K562 (cell line): ENCODE data around the gene WDR20. TPM values are rescaled to one million over a fixed set of nuclear protein-coding genes. Genes with fewer than 3 reads are reported as not detected.

Source experiments
- ATAC-seq: fragments of 200-7000 bp; cut with Tn5 transposase; 3 replicates; pipeline ENCODE4 v1.9.1; 2020; ENCODE audit warnings: moderate library complexity
- BruUV-seq: library from RNA; stranded (reverse); fragments of 400-500 nt; replicated peaks from 2 replicates; lab custom pipeline; 2021; lab: Mats Ljungman, UMichigan
- CTCF ChIA-PET: fragments of 300-600 bp; formaldehyde crosslinking; extraction: SDS; loops from one replicate; lab custom pipeline; 2021; ENCODE audit warnings: low intra/inter-chr PET ratio; lab: Yijun Ruan, JAX
- POLR2A ChIA-PET: fragments of 300-600, 350-650 bp; sonication (Branson Sonifier 250); formaldehyde crosslinking; extraction: SDS; loops from one replicate; lab custom pipeline; 2021; ENCODE audit warnings: antibody characterized with exemption, inconsistent platforms; lab: Yijun Ruan, JAX
- DNase-seq, 4 experiments: peaks; one replicate each; pipeline versions ENCODE4 v3.0.0 to v3.0.0-alpha.2; 2011 to 2018; ENCODE audit warnings: low spot score in 3 of 4, mixed read lengths in 3 of 4; ENCODE audit errors: extremely low read depth in 1 of 4
- FAIRE-seq: peaks from 2 replicates; lab custom pipeline; 2011; peaks lifted over from hg19 to GRCh38; lab: Jason Lieb, UNC
- H2AFZ ChIP-seq: 2 replicates; pipeline ENCODE4 v1.6.0; 2011; ENCODE audit warnings: low read depth, low read length, control low read depth, inconsistent platforms
- H3K27ac ChIP-seq: fragments of 200-600 bp; 3 replicates; pipeline ENCODE4 v1.8.0; 2011; ENCODE audit warnings: low read depth, mild to moderate bottlenecking, control low read depth, inconsistent platforms, low read length, moderate library complexity, mixed read lengths; ENCODE audit errors: extremely low read depth
- H3K27me3 ChIP-seq, 2 experiments: fragments of 300-600 bp in 1 of 2; 2 replicates in 1 of 2; 3 replicates in 1 of 2; pipeline versions ENCODE4 v1.6.0 to v1.8.0; 2011; ENCODE audit warnings: inconsistent platforms in 2 of 2, low read length in 2 of 2, mild to moderate bottlenecking in 1 of 2, mixed read lengths in 1 of 2, moderate library complexity in 1 of 2; ENCODE audit not compliant: control insufficient read depth in 2 of 2, insufficient read depth in 2 of 2
- H3K36me3 ChIP-seq: fragments of 300-600 bp; 3 replicates; pipeline ENCODE4 v1.8.0; 2011; ENCODE audit warnings: mild to moderate bottlenecking, low read length, inconsistent platforms; ENCODE audit not compliant: control insufficient read depth, insufficient read depth
- H3K4me1 ChIP-seq, 2 experiments: fragments of 200-600 bp in 1 of 2; replicated peaks in 1 of 2; 2 replicates in 1 of 2; 3 replicates in 1 of 2; pipeline versions ENCODE4 v1.5.1 to v1.8.0; 2011; ENCODE audit warnings: inconsistent platforms in 2 of 2, low read length in 2 of 2, mild to moderate bottlenecking in 1 of 2, mixed read lengths in 1 of 2, moderate library complexity in 1 of 2; ENCODE audit not compliant: control insufficient read depth in 2 of 2, insufficient read depth in 2 of 2
- H3K4me2 ChIP-seq: 2 replicates; pipeline ENCODE4 v1.6.1; 2011; ENCODE audit warnings: low read length, control low read depth, inconsistent platforms, mixed read lengths; ENCODE audit not compliant: insufficient read depth
- H3K4me3 ChIP-seq: fragments of 200-600 bp; sonication (generic), shearing (Covaris generic); 2 replicates; pipeline ENCODE4 v1.5.1; 2016; ENCODE audit warnings: control low read depth, inconsistent platforms
- H3K79me2 ChIP-seq: fragments of 200-600 bp; 3 replicates; pipeline ENCODE4 v1.8.0; 2011; ENCODE audit warnings: low read length, inconsistent platforms; ENCODE audit not compliant: control insufficient read depth, insufficient read depth
- H3K9ac ChIP-seq, 2 experiments: 2 replicates each; pipeline versions ENCODE4 v1.6.0 to v1.6.1; 2011; ENCODE audit warnings: low read depth in 2 of 2, low read length in 2 of 2, control low read depth in 1 of 2, inconsistent platforms in 1 of 2, mild to moderate bottlenecking in 1 of 2, mixed read lengths in 1 of 2; ENCODE audit not compliant: insufficient read depth in 1 of 2
- H3K9me1 ChIP-seq: one replicate; pipeline ENCODE4 v1.6.0; 2011; ENCODE audit warnings: inconsistent platforms, mild to moderate bottlenecking, low read length, moderate library complexity; ENCODE audit not compliant: control insufficient read depth, insufficient read depth
- H3K9me3 ChIP-seq: replicated peaks from 2 replicates; pipeline ENCODE4 v1.5.1; 2011; ENCODE audit warnings: low read depth, low read length, inconsistent platforms; ENCODE audit not compliant: control insufficient read depth, insufficient read depth
- H4K20me1 ChIP-seq: replicated peaks from 2 replicates; pipeline ENCODE4 v1.6.1; 2011; ENCODE audit warnings: low read length, inconsistent platforms, mixed read lengths; ENCODE audit not compliant: control insufficient read depth, insufficient read depth
- ESRRB ChIP-seq: fragments of 250-450 bp; sonication (Bioruptor Pico); IDR thresholded peaks from 2 replicates; pipeline ENCODE4 v1.5.0; 2020; ENCODE audit warnings: mild to moderate bottlenecking, moderate library complexity, borderline replicate concordance
- GABPB2 ChIP-seq: fragments of 250-450 bp; sonication (Bioruptor Pico); conservative IDR thresholded peaks from 2 replicates; pipeline ENCODE4 v1.5.1; 2021; ENCODE audit warnings: mild to moderate bottlenecking
- GTF2F1 ChIP-seq: IDR thresholded peaks from 2 replicates; pipeline ENCODE4 v1.6.1; 2011; ENCODE audit warnings: low read depth, low read length, improper control_type of control experiment
- MBD2 ChIP-seq: sonication (generic); IDR thresholded peaks from 2 replicates; pipeline ENCODE4 v1.6.1; 2016; ENCODE audit warnings: low read depth, borderline replicate concordance
- SAP30 ChIP-seq: fragments of 200-600 bp; sonication (generic); IDR thresholded peaks from 2 replicates; pipeline ENCODE4 v1.6.1; 2012; ENCODE audit warnings: borderline replicate concordance, low read depth, mild to moderate bottlenecking, moderate library complexity, low read length, control low read depth, inconsistent platforms; ENCODE audit not compliant: insufficient read depth, poor library complexity, severe bottlenecking
- ZNF274 ChIP-seq: IDR thresholded peaks from 2 replicates; pipeline ENCODE4 v1.6.1; 2011; ENCODE audit warnings: low read depth, mild to moderate bottlenecking, low read length, moderate library complexity, borderline replicate concordance
- ZNF280A ChIP-seq: fragments of 450-650 bp; IDR thresholded peaks from 2 replicates; pipeline ENCODE4 v1.6.1; 2018; ENCODE audit warnings: mild to moderate bottlenecking, low read depth; ENCODE audit not compliant: partially characterized antibody
- ZNF639 ChIP-seq, 2 experiments: fragments of 200-800 bp in 1 of 2; sonication (Bioruptor generic) in 1 of 2; sonication (generic) in 1 of 2; formaldehyde crosslinking in 1 of 2; IDR thresholded peaks in 1 of 2; conservative IDR thresholded peaks in 1 of 2; 2 replicates each; pipeline versions ENCODE4 v1.5.0 to v1.6.1; 2016 to 2020; ENCODE audit warnings: missing compliant biosample characterization in 1 of 2, missing genetic modification characterization in 1 of 2, missing genetic modification reagents in 1 of 2
- WGBS: fragments of 100-300 bp; shearing (Covaris generic); methylation state at CpG from one replicate; pipeline ENCODE4 v1.1.6; 2016; ENCODE audit warnings: low coverage, mixed read lengths; ENCODE audit not compliant: insufficient coverage; ENCODE audit errors: missing lambda C conversion rate; 5-methylcytosine and 5-hydroxymethylcytosine counted together
- in situ Hi-C: fragments of 300-500 bp; cut with MboI; formaldehyde crosslinking; loops from 4 replicates; pipeline ENCODE4 v1.15.0; 2018; ENCODE audit warnings: inconsistent platforms, mixed read lengths
- intact Hi-C: fragments of 100-400 bp; cut with micrococcal nuclease; formaldehyde crosslinking; loops from 2 replicates; pipeline ENCODE4 v1.14.2; 2022
- polyA plus RNA-seq, 8 experiments: library from polyadenylated mRNA; depleted of rRNA in 4 of 8; stranded (reverse) in 5 of 8; unstranded in 3 of 8; fragments of >200 nt; fragmentation: Nextera tagmentation in 2 of 8; fragmentation: Illumina TruSeq in 1 of 8; extraction: Ambion mirVana in 2 of 8; extraction: Trizol in 1 of 8; gene quantifications; 2 replicates each; pipeline versions ENCODE4 v1.2.1 to v1.2.3, GENCODE V29; 2011 to 2014; ENCODE audit warnings: inconsistent platforms in 1 of 8, missing spikeins in 1 of 8
- total RNA-seq, 7 experiments: library from RNA; depleted of rRNA in 6 of 7; stranded (reverse); fragments of >200 nt in 6 of 7; fragmentation: Illumina TruSeq in 2 of 7; extraction: Trizol in 2 of 7; gene quantifications; 2 replicates each; pipeline versions ENCODE4 v1.2.1 to v1.2.3, GENCODE V29; 2011 to 2021; ENCODE audit warnings: low replicate concordance in 1 of 7
- TF ChIP-seq, protein P1 (sequence below), 3 experiments: fragments of 200-800 bp in 1 of 3; fragments of 250-450 bp in 1 of 3; fragments of 450-650 bp in 1 of 3; sonication (Bioruptor Pico) in 1 of 3; sonication (Bioruptor generic) in 1 of 3; formaldehyde crosslinking in 1 of 3; IDR thresholded peaks; 2 replicates each; pipeline versions ENCODE4 v1.6.1 to v1.8.0; 2016 to 2022; ENCODE audit warnings: mild to moderate bottlenecking in 2 of 3, missing genetic modification characterization in 2 of 3, missing compliant biosample characterization in 1 of 3, moderate library complexity in 1 of 3

The WDR20 gene
- total and polyA plus RNA-seq, 9 of the 15 experiments (the other 6 are each of a cell fraction or from before 2014, with no cell fraction given): 7.0 to 15.3 (median 11.8) TPM

GRCh38 chr14:102116361-102117180 is 23.1 kb upstream of the WDR20 start:
- no peak for ATAC-seq
- Histone ChIP-seq H3K27me3 (no peaks in the 10 kb centered on the region), H3K9me3 (no peaks in the 10 kb centered on the region), H3K4me1 (no peaks in the 10 kb centered on the region; a peak in 1 of 5 replicates), H3K27ac (no peak overlapping the region), H4K20me1 (no peaks in the 10 kb centered on the region), H3K36me3 (no peaks in the 10 kb centered on the region), H3K79me2 (no peaks in the 10 kb centered on the region), H3K4me2 (no peak overlapping the region), H3K9me1 (no peaks in the 10 kb centered on the region), H2AFZ (no peak overlapping the region), H3K4me3 (no peak overlapping the region), H3K9ac (no peak overlapping the region)
- in situ Hi-C loops (no loop called here), intact Hi-C loops (no loop called here)
- FAIRE-seq: no peak
- ChIA-PET POLR2A (interaction anchor here (0.5 to 1.0 kb wide), 2 partner anchors 10 to 24 kb away, joined by 3 read pairs; no protein-coding TSS in a partner anchor), CTCF (no interaction called here)
- BruUV-seq: no TSS peak
- WGBS: 44% methylated on average over 9 of the region's 13 CpGs
- DNase-seq: no peak
- no peak for TF ChIP-seq MBD2
- no peak for TF ChIP-seq SAP30
- no peak for TF ChIP-seq GTF2F1
- TF ChIP-seq GABPB2: no peak
- TF ChIP-seq ZNF274: no peak
- TF ChIP-seq, protein P1, sequence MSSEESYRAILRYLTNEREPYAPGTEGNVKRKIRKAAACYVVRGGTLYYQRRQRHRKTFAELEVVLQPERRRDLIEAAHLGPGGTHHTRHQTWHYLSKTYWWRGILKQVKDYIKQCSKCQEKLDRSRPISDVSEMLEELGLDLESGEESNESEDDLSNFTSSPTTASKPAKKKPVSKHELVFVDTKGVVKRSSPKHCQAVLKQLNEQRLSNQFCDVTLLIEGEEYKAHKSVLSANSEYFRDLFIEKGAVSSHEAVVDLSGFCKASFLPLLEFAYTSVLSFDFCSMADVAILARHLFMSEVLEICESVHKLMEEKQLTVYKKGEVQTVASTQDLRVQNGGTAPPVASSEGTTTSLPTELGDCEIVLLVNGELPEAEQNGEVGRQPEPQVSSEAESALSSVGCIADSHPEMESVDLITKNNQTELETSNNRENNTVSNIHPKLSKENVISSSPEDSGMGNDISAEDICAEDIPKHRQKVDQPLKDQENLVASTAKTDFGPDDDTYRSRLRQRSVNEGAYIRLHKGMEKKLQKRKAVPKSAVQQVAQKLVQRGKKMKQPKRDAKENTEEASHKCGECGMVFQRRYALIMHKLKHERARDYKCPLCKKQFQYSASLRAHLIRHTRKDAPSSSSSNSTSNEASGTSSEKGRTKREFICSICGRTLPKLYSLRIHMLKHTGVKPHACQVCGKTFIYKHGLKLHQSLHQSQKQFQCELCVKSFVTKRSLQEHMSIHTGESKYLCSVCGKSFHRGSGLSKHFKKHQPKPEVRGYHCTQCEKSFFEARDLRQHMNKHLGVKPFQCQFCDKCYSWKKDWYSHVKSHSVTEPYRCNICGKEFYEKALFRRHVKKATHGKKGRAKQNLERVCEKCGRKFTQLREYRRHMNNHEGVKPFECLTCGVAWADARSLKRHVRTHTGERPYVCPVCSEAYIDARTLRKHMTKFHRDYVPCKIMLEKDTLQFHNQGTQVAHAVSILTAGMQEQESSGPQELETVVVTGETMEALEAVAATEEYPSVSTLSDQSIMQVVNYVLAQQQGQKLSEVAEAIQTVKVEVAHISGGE (CRISPR knock-in tag; IDR thresholded peaks at IDR 0.05): no peak
- no peak for TF ChIP-seq ZNF639 (CRISPR knock-in tag; conservative IDR thresholded peaks at IDR 0.05 in 1 of 2, IDR thresholded peaks at IDR 0.05 in 1 of 2)
- TF ChIP-seq ZNF280A: no peak
- TF ChIP-seq ESRRB (CRISPR knock-in tag): no peak
